GM18526 (cell line): ENCODE results near the gene BARHL1.

Experiments used
- POLR2A ChIP-seq: IDR thresholded peaks from 3 replicates; pipeline ENCODE4 v1.6.1; 2011; ENCODE audit not compliant: insufficient read length; ENCODE audit errors: extremely low read depth

BARHL1 gene

GRCh38 chr9:132577119-132577518 is 5.3 kb upstream of the BARHL1 start:
- no peak for TF ChIP-seq POLR2A

- TF ChIP-seq POLR2A: no peak
Measured at GRCh38 chr9:132578367-132578932, 4.0 kb upstream of the BARHL1 start.

GRCh38 chr9:132579427-132579798 is 3.0 kb upstream of the BARHL1 start:
- TF ChIP-seq POLR2A: no peak

- TF ChIP-seq POLR2A: no peak
Measured at GRCh38 chr9:132582786-132583583, 579 bp downstream of the BARHL1 start.

GRCh38 chr9:132583584-132584304 is 1.3 kb downstream of the BARHL1 start:
- no peak for TF ChIP-seq POLR2A

GRCh38 chr9:132584601-132585560 is 2.5 kb downstream of the BARHL1 start:
- TF ChIP-seq POLR2A: no peak

GRCh38 chr9:132585954-132586829 is 3.8 kb downstream of the BARHL1 start:
- TF ChIP-seq POLR2A: no peak

GRCh38 chr9:132586830-132587591 is 4.6 kb downstream of the BARHL1 start:
- TF ChIP-seq POLR2A: no peak

- TF ChIP-seq POLR2A: no peak
Measured at GRCh38 chr9:132587592-132587955, 5.2 kb downstream of the BARHL1 start.

GRCh38 chr9:132588098-132588497 is 5.7 kb downstream of the BARHL1 start:
- no peak for TF ChIP-seq POLR2A

- no peak for TF ChIP-seq POLR2A
Measured at GRCh38 chr9:132588501-132589147, 6.2 kb downstream of the BARHL1 start.

GRCh38 chr9:132589148-132590036 is 7.0 kb downstream of the BARHL1 start:
- TF ChIP-seq POLR2A: no peak
